ENCODE data around the gene OSBPL3.

The OSBPL3 gene

DNA sequence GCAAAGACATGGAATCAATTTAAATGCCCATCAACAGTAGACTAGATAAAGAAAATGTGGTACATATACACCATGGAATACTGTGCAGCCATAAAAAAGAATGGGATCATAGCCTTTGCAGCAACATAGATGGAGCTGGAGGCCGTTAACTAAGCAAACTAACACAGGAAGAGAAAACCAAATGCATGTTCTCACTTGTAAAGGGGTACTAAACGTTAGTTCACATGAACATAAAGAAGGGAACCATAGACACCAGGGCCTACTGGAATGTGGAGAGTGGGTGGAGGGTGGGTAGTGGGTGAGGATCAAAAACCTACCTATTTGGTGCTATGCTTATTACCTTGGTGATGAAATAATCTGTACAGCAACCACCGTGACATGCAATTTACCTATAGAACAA, 144.3 kb downstream of the OSBPL3 start:
- DNase-seq (ENCODE audit: low read depth): no peak
- H3K4me3 ChIP-seq (ENCODE audit: low read depth, low read length): no peak overlapping the region
- TF ChIP-seq, protein P1, sequence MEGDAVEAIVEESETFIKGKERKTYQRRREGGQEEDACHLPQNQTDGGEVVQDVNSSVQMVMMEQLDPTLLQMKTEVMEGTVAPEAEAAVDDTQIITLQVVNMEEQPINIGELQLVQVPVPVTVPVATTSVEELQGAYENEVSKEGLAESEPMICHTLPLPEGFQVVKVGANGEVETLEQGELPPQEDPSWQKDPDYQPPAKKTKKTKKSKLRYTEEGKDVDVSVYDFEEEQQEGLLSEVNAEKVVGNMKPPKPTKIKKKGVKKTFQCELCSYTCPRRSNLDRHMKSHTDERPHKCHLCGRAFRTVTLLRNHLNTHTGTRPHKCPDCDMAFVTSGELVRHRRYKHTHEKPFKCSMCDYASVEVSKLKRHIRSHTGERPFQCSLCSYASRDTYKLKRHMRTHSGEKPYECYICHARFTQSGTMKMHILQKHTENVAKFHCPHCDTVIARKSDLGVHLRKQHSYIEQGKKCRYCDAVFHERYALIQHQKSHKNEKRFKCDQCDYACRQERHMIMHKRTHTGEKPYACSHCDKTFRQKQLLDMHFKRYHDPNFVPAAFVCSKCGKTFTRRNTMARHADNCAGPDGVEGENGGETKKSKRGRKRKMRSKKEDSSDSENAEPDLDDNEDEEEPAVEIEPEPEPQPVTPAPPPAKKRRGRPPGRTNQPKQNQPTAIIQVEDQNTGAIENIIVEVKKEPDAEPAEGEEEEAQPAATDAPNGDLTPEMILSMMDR (conservative IDR thresholded peaks at IDR 0.05; ENCODE audit: low read depth, low read length): no peak

DNA sequence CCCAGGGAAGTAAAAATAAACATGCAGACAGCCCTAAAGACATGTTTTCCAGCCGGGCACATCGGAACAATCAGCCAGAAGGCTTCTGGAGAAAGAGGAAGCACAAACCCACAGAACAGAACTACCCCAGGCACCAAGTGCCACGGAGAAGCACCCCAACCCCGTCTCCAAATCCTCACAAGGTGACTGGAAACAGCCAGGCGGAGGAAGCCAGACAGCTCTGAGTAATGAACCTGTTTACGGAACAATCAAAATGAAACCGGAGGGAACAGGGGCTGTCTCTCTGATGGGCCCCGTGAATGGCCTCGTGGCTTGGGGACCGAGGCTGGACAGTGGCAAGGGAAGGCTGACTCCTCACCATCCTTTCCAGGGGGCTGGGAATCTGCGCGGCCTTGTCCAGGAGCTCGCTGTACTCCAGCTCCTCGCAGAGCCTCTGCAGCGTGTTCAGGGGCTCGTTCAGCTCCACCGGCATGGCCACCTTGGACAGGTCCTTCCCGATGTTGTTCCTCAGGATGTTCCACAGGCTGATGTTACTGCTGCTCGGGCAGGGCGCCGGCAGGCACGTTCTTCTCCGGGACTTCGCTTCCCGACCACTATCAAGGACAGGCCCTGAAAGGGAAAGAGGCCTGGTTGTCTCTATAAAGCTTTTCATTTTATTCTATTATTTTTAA, 145.7 kb downstream of the OSBPL3 start:
- DNase-seq (ENCODE audit: low read depth): no peak
- H3K4me3 ChIP-seq (ENCODE audit: low read depth, low read length): no peak overlapping the region
- TF ChIP-seq, protein P1 (conservative IDR thresholded peaks at IDR 0.05; ENCODE audit: low read depth, low read length): no peak

DNA sequence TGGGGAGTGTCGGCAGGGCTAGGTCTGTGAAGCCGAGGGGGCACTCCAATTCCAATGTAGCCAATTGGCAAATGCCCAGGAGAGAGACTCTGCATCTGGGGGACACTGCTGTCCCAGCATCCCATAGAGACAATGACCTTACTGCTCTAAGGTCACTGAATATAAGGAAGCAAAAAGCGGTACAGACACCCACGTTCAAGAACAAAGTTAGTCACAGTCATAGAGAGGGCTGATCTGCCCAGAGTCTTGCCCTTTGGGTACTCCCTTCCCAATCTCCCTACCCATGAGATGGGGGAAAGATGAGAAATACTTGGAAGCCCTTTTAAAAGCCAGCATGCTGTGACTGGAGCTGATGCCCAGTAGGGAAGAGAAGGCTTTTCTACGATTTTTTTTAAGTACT, 146.4 kb downstream of the OSBPL3 start:
- H3K4me3 ChIP-seq (ENCODE audit: low read depth, low read length): no peak overlapping the region
- no peak for DNase-seq (ENCODE audit: low read depth)
- TF ChIP-seq, protein P1 (conservative IDR thresholded peaks at IDR 0.05; ENCODE audit: low read depth, low read length): no peak

DNA sequence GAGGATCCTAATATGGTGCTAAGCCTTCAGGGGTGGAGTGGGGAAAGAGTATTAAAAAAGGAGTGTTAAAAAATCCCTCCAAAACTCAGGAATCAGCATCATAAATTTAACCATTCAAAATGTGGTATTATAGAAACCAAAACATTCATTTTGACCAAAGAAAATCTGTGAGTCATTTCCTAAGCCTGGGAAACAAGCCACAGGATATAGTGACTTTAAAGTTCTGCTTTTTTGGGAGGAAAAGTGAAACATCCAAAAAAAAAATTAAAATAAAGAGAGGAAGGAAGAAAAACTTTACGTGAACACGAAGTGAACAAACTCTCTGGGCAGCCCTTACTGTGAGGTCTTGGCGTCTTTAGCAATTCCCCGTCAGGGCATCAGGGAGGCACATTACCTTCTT, 148.7 kb downstream of the OSBPL3 start:
- DNase-seq (ENCODE audit: low read depth): peak; percentile 39
- TF ChIP-seq, protein P1 (conservative IDR thresholded peaks at IDR 0.05; ENCODE audit: low read depth, low read length): no peak
- no peak overlapping the region for H3K4me3 ChIP-seq (ENCODE audit: low read depth, low read length)

DNA sequence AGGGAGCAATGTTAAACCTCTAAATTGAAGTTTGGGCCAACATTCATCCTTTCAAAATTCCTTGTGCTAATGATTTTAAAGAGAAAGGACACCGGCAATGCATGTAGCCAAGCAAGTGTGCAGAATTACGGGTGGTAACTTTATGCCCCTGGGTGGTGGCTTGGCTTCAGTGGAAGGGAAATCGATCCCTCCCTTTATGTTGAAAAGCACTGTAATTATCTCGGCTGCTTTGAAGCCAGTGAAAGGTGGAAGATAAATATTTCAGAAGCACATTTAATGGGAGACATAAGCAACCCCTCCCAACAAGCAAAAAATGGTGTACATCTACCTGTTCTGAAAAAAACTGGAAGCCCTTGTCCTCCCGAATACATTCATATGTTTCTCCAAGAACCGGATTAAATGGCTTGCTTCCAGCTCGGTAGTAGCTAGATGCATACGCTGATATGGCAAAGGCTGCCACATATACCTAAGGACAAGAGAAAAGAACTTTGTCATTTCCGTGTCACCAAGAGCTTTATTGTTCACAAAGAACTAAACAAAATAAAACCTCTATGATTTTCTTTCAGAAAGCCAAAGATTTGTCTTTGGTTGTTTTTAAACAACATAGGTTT, 149.4 kb downstream of the OSBPL3 start:
- DNase-seq (ENCODE audit: low read depth): no peak
- TF ChIP-seq, protein P1 (conservative IDR thresholded peaks at IDR 0.05; ENCODE audit: low read depth, low read length): no peak
- no peak overlapping the region for H3K4me3 ChIP-seq (ENCODE audit: low read depth, low read length)

DNA sequence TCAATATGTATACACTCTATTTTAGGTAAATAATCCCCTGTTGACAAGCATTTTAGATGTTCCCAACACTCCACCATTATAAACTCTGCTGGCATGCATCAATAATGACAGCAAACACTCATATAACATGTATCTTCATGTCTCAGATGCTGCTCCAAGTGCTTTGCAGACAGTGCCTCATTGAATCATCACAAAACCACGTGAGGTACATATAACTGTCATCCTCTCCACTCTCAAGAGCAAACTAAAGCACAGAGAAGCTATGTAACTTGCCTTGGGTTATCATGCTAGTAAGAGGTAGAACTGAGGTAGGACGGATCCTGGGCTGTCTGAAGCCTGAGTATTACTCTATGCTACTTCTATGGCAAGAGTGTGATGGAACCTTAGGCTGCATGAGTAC, 150.2 kb downstream of the OSBPL3 start:
- no peak for DNase-seq (ENCODE audit: low read depth)
- TF ChIP-seq, protein P1 (conservative IDR thresholded peaks at IDR 0.05; ENCODE audit: low read depth, low read length): no peak
- no peak overlapping the region for H3K4me3 ChIP-seq (ENCODE audit: low read depth, low read length)

Measured in choroid plexus epithelial cell (primary cell).